PC-3 (cell line): ENCODE results near the gene PTCD2.

ENCODE experiments used
- EZH2phosphoT487 ChIP-seq: fragments of 300-600 bp; sonication (generic); IDR thresholded peaks from 2 replicates; pipeline ENCODE4 v1.6.1; 2018; ENCODE audit warnings: mild to moderate bottlenecking, antibody characterized with exemption, low read length, borderline replicate concordance
- TF ChIP-seq, protein P1 (sequence below): fragments of 300-600 bp; sonication (generic); conservative IDR thresholded peaks from 2 replicates; pipeline ENCODE4 v1.5.1; 2017; ENCODE audit warnings: antibody characterized with exemption, low read depth, mild to moderate bottlenecking, low read length

DNA sequence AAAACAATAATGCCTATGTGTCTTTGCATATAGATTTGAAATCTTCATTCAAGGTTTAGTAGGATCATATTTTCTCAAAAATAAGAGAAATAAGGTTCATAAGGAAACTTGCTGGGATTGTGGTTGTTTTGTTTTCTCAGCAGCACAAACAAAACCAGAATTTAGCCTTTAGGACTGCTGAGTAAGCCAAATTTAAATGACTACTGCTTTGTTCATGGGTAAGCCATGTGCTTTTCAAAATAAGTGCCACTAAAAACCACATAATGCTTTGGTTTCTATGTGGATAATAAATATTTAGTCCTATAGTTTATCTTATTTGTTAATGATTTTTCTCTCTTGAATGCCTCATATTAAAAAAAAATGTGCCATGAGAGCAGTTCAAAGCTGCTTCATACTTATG is 38.8 kb downstream of the PTCD2 start:
- TF ChIP-seq, protein P1, sequence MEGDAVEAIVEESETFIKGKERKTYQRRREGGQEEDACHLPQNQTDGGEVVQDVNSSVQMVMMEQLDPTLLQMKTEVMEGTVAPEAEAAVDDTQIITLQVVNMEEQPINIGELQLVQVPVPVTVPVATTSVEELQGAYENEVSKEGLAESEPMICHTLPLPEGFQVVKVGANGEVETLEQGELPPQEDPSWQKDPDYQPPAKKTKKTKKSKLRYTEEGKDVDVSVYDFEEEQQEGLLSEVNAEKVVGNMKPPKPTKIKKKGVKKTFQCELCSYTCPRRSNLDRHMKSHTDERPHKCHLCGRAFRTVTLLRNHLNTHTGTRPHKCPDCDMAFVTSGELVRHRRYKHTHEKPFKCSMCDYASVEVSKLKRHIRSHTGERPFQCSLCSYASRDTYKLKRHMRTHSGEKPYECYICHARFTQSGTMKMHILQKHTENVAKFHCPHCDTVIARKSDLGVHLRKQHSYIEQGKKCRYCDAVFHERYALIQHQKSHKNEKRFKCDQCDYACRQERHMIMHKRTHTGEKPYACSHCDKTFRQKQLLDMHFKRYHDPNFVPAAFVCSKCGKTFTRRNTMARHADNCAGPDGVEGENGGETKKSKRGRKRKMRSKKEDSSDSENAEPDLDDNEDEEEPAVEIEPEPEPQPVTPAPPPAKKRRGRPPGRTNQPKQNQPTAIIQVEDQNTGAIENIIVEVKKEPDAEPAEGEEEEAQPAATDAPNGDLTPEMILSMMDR, result no peak
- TF ChIP-seq EZH2phosphoT487, result no peak
